ENCODE results near the gene RAD51B. TPM values are rescaled to one million over a fixed set of nuclear protein-coding genes. Genes with fewer than 3 reads are reported as not detected.

The RAD51B gene
- total RNA-seq, 1 experiment from 2014 or later, result 103 TPM

GRCh38 chr14:67821121-67821520, 1.5 kb downstream of the RAD51B start:
- in situ Hi-C loops (cut with HindIII; ENCODE audit: low sequenced_read_pairs), result no loop called here
- DNase-seq (ENCODE audit: low spot score), result peak; percentile 52

- in situ Hi-C loops (cut with HindIII; ENCODE audit: low sequenced_read_pairs), result no loop called here
- DNase-seq (ENCODE audit: low spot score), result no peak
Observed at GRCh38 chr14:67831113-67831512, 11.5 kb downstream of the RAD51B start.

GRCh38 chr14:67833403-67833802, 13.8 kb downstream of the RAD51B start:
- no peak for DNase-seq (ENCODE audit: low spot score)
- in situ Hi-C loops (cut with HindIII; ENCODE audit: low sequenced_read_pairs), result no loop called here

GRCh38 chr14:67835596-67835995, 16.0 kb downstream of the RAD51B start:
- DNase-seq (ENCODE audit: low spot score), result no peak
- in situ Hi-C loops (cut with HindIII; ENCODE audit: low sequenced_read_pairs), result no loop called here

DNA sequence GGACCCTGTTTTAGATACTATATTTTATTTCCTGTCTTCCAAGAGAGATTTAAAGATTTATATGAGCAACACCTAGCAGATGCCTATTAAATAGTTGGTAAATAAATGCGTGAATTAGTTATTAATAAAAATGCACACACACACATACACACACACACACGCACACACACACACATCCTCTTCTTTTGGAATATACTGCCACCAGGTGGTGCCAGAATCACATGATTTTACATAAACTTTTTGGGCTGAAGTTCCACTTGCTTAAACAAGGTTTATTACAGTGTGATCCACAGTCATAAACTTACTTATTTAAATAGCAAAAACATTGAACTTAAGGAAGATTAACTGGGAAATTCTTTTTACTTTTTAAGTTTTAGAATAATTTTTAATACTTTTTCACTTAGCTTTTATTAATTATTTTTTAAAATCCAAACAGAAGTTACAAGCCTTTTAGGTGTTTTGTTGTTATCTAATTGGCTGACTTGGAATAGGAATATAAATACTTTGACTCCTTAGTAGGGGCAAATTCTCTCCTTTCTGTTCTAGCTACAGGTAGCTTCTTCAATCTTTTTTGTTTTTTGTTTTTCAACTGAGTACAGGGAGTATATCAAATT, 17.5 kb downstream of the RAD51B start:
- in situ Hi-C loops (cut with HindIII; ENCODE audit: low sequenced_read_pairs), result no loop called here
- DNase-seq (ENCODE audit: low spot score), result peak; percentile 43

DNA sequence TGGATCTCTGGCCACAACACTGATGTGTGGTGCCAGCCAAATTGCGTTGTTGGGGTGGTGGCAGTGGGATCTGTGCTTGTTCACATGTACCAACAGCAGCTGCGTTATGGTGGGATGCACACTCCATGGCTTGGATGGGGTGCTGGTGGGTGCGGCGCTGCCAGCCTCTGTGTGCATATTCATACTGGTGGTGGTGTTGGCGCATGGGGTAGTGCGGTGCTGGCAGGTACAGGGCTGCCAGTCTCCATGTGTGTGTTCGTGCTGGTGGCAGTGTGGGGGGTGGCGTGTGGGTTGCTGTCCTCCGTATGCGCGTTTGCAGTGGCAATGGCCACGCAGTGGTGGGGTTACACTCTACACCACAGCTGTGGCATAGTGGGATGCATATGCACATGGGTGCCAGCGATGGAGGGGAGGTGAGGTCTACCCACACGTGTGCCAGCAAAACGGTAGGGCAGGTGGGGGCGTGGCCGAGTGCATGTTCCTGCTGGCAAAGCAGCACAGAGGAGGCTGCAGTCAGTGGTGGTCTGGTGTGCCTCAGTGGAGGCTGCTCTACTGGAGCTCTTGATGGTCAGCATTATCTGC, 26.5 kb downstream of the RAD51B start:
- in situ Hi-C loops (cut with HindIII; ENCODE audit: low sequenced_read_pairs), result no loop called here
- no peak for DNase-seq (ENCODE audit: low spot score)

- in situ Hi-C loops (cut with HindIII; ENCODE audit: low sequenced_read_pairs), result no loop called here
- DNase-seq (ENCODE audit: low spot score), result no peak
Observed at GRCh38 chr14:67850066-67850830, 30.7 kb downstream of the RAD51B start.

- no peak for DNase-seq (ENCODE audit: low spot score)
- in situ Hi-C loops (cut with HindIII; ENCODE audit: low sequenced_read_pairs), result no loop called here
Observed at GRCh38 chr14:67851785-67852410, 32.3 kb downstream of the RAD51B start.

DNA sequence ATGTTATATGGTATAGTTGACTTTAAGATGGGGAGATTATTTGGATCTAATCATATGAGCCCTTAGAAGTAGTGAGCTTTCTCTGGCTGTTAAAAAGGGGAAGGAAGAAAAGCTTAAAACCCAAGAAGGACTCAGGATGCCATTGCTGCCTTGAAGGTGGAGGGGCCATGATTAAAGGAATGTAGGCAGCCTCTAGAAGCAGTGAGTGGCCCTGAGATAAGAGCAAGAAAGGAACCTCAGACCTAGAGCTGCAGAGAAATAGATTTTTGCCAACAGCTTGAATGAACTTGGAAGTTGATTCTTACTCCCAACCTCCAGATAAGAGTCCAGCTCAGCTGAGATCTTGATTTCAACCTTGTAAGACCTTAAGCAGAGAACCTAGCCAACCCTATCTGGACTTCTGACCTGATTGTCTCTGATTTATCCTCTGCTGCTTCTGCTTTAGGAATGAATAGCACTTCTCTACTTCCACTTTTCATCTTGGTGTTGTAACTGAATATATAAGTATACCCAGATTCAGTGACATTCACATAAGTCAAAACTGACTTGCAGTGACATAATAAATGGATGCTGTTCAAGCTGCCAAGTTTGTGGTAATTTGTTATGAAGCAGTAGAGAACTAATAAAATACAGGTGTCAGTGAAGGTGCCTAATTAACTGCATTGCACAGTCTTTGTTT, 33.5 kb downstream of the RAD51B start:
- no peak for DNase-seq (ENCODE audit: low spot score)
- in situ Hi-C loops (cut with HindIII; ENCODE audit: low sequenced_read_pairs), result no loop called here

- in situ Hi-C loops (cut with HindIII; ENCODE audit: low sequenced_read_pairs), result no loop called here
- DNase-seq (ENCODE audit: low spot score), result no peak
Observed at GRCh38 chr14:67853715-67854114, 34.1 kb downstream of the RAD51B start.

DNA sequence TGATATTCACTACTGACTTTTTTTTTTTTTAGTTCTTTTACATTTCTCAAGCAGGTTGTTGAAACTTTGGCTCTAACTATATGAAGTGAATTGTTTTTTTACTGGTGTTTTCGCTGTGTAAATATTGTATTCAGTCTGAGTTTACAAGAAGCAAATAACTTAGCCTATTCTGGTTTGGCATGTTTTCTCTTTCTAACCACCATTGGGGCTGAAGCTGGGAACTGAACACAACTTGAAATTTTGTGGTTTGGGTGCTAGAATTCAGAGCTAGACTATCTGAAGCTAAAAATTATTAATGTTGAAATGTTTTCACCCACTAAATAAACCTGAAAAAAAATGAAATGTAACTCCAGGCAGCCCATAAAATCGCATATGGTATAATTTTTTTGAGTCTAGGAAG, 37.2 kb downstream of the RAD51B start:
- in situ Hi-C loops (cut with HindIII; ENCODE audit: low sequenced_read_pairs), result no loop called here
- no peak for DNase-seq (ENCODE audit: low spot score)

DNA sequence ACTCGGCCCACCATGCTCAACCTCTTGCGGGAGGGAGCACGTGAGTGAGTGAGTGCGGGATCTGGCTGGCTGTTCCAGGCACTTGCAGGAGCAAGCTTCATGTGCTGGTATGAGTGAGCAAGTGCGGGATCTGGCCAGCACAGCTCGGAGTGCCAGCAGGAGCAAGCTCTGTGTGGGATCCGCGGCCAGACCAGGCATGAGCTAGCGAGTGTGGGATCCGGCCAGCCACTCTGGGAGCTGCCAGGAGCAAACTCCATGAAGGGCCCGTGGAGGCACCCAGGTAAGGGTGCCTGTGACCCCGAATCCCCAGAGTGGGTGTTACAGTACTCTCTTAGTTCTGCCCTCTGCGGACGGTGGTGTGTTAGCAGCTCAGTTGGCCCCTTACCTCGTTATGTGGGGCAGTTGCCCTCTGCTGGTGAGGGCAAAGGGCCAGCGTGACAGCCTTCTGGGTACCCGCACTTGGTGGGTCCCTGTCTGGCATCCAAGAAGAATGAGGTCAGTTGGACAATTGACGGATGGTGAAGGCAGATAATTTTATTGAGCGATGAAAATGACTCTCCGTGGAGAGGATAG, 38.3 kb downstream of the RAD51B start:
- in situ Hi-C loops (cut with HindIII; ENCODE audit: low sequenced_read_pairs), result no loop called here
- DNase-seq (ENCODE audit: low spot score), result peak; percentile 27

GRCh38 chr14:67859169-67859749, 39.7 kb downstream of the RAD51B start:
- no peak for DNase-seq (ENCODE audit: low spot score)
- in situ Hi-C loops (cut with HindIII; ENCODE audit: low sequenced_read_pairs), result no loop called here

DNA sequence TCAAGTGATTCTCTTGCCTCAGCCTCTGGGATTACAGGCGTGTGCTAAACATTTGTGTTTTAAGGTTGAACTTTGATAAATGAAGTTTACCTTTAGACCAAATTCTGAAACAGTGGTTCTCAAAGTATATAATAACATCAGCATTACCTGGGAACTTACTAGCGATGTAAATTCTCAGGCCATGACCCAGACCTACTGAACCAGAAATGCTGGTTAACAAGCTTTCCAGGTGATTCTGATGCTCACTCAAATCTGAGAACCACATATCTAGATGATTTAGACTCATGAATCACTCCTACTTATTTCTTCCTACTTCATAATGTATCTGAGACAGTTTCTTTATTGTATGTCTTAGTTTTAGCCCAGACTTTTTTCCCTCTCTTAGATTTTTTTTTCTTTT, 43.6 kb downstream of the RAD51B start:
- in situ Hi-C loops (cut with HindIII; ENCODE audit: low sequenced_read_pairs), result no loop called here
- DNase-seq (ENCODE audit: low spot score), result no peak

- no peak for DNase-seq (ENCODE audit: low spot score)
- in situ Hi-C loops (cut with HindIII; ENCODE audit: low sequenced_read_pairs), result no loop called here
Observed at GRCh38 chr14:67875175-67876006, 55.8 kb downstream of the RAD51B start.

- DNase-seq (ENCODE audit: low spot score), result no peak
- in situ Hi-C loops (cut with HindIII; ENCODE audit: low sequenced_read_pairs), result no loop called here
Observed at GRCh38 chr14:67879026-67879425, 59.4 kb downstream of the RAD51B start.

DNA sequence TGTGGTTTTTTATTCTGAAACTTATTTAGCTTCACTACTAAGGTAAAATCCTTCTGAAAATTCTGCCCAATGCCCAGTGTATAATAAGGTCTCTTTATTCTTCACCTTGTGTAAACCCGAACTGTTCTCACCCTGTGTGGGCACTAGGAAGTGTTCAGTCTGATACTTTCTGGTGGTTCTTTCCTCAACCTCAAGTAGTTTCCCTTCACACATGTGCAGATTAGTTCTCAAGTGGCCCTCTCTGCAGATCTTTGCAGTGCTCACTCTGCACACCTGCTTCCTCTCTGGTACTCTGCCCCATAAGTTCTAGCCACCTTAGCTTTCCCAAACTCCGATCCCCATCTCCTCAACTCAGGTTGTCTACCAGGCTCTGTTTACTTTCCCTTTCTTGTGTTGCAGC, 61.6 kb downstream of the RAD51B start:
- DNase-seq (ENCODE audit: low spot score), result no peak
- in situ Hi-C loops (cut with HindIII; ENCODE audit: low sequenced_read_pairs), result no loop called here

GRCh38 chr14:67882986-67883555, 63.5 kb downstream of the RAD51B start:
- in situ Hi-C loops (cut with HindIII; ENCODE audit: low sequenced_read_pairs), result no loop called here
- no peak for DNase-seq (ENCODE audit: low spot score)
